ENCODE measurements around the gene GLIS1. TPM values are rescaled to one million over a fixed set of nuclear protein-coding genes. Genes with fewer than 3 reads are reported as not detected.

The GLIS1 gene
- total RNA-seq, 1 donor from 2014 or later = not detected

DNA sequence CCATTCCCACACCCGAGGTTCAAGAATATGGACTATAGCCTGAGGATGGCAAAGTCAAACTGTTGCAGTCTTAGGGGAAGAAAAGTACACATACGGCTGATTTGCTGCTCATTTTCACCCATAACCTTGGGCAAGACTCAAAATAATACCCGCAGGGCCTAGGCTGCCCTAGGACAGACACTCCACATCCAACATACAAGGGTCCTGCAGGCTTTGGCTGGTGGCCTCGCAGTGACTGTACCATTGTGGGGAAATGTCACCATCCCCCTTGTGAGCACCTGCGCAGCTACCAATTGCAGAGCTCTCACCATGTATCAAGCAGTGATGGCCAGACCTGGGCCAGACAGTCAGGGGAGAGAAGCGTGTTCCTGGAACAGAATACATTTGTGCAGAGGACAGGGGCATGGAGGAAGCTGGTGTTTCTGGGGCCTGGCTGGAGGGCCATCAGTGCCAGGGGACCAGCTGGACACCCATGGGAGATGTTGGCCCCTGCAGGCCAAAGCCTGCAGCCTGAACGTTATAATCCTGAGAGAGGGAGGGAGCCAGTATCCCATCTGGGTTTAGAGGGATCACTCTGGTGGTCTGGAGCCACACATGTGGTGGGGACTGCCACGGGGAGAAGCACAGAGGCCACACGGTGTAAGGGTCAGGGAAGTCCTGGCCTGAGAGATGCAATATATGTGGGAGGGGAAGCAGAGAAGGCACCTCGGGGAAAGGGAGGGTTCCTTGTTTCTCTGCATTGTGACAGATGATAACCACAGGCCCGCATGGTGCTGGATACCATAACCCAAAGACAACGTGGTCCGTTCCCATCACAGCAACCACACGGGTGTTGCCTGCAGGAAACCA lies 101.2 kb downstream of the GLIS1 start:
- no peaks in the 10 kb centered on the region for H3K4me1 Mint-ChIP-seq
- ChIA-PET POLR2A (no interaction called here), CTCF (no interaction called here)
- H3K27ac Mint-ChIP-seq = no peak overlapping the region
- DNase-seq = no peak
- H3K36me3 Mint-ChIP-seq (ENCODE audit: low read depth) = no peaks in the 10 kb centered on the region
- no peak for ATAC-seq (ENCODE audit: low read depth)
- intact Hi-C loops (cut with micrococcal nuclease) = no loop called here
- no peaks in the 10 kb centered on the region for H3K9me3 Mint-ChIP-seq
- no peak overlapping the region for H3K4me3 Mint-ChIP-seq
- TF ChIP-seq CTCF (IDR thresholded peaks at IDR 0.05) = no peak
- no peaks in the 10 kb centered on the region for H3K27me3 Mint-ChIP-seq

- H3K9me3 Mint-ChIP-seq = no peaks in the 10 kb centered on the region
- intact Hi-C loops (cut with micrococcal nuclease) = no loop called here
- H3K36me3 Mint-ChIP-seq (ENCODE audit: low read depth) = no peaks in the 10 kb centered on the region
- H3K4me1 Mint-ChIP-seq = no peaks in the 10 kb centered on the region
- H3K4me3 Mint-ChIP-seq = no peak overlapping the region
- ATAC-seq (ENCODE audit: low read depth) (no peak), DNase-seq (no peak)
- ChIA-PET POLR2A (no interaction called here), CTCF (no interaction called here)
- no peaks in the 10 kb centered on the region for H3K27me3 Mint-ChIP-seq
- no peak overlapping the region for H3K27ac Mint-ChIP-seq
- TF ChIP-seq CTCF (IDR thresholded peaks at IDR 0.05) = no peak
Measured at GRCh38 chr1:53636621-53637171, 102.3 kb downstream of the GLIS1 start.

DNA sequence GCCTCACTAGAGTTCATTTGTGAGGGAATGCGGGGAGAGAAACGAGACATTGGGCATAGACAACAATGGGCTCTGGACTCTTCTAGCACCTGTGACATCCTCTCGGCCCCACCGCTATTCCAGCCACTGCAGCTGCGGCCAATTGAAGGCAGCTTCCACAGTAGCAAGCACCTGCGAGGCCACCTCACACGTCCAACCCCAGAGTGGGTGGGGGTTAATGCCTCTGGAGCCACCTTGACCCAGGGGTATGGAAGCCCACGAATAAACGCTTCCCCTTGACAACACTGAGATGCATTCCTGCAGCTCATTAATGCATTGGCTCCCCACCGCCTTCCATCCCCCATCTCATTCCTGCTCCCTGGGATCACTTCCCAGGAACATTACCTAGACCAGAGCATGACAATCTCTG lies 104.4 kb downstream of the GLIS1 start:
- no peaks in the 10 kb centered on the region for H3K9me3 Mint-ChIP-seq
- TF ChIP-seq CTCF (IDR thresholded peaks at IDR 0.05) = no peak
- no peaks in the 10 kb centered on the region for H3K4me1 Mint-ChIP-seq
- no peak for DNase-seq
- H3K27ac Mint-ChIP-seq = no peak overlapping the region
- ChIA-PET POLR2A (no interaction called here), CTCF (no interaction called here)
- H3K36me3 Mint-ChIP-seq (ENCODE audit: low read depth) = no peaks in the 10 kb centered on the region
- ATAC-seq (ENCODE audit: low read depth) = no peak
- intact Hi-C loops (cut with micrococcal nuclease) = no loop called here
- H3K27me3 Mint-ChIP-seq = no peaks in the 10 kb centered on the region
- H3K4me3 Mint-ChIP-seq = no peak overlapping the region

GRCh38 chr1:53633073-53633704 lies 105.8 kb downstream of the GLIS1 start:
- Mint-ChIP-seq H3K9me3 (no peaks in the 10 kb centered on the region), H3K27me3 (no peaks in the 10 kb centered on the region), H3K4me3 (no peak overlapping the region), H3K27ac (no peak overlapping the region), H3K36me3 (ENCODE audit: low read depth) (no peaks in the 10 kb centered on the region), H3K4me1 (no peaks in the 10 kb centered on the region)
- intact Hi-C loops (cut with micrococcal nuclease) = no loop called here
- no peak for TF ChIP-seq CTCF (IDR thresholded peaks at IDR 0.05)
- ATAC-seq (ENCODE audit: low read depth) (no peak), DNase-seq (no peak)
- ChIA-PET POLR2A (no interaction called here), CTCF (no interaction called here)

GRCh38 chr1:53631622-53632310 lies 107.2 kb downstream of the GLIS1 start:
- POLR2A ChIA-PET = no interaction called here
- Mint-ChIP-seq H3K4me3 (no peak overlapping the region), H3K9me3 (no peaks in the 10 kb centered on the region), H3K4me1 (no peaks in the 10 kb centered on the region), H3K27ac (no peak overlapping the region), H3K36me3 (ENCODE audit: low read depth) (no peaks in the 10 kb centered on the region), H3K27me3 (no peaks in the 10 kb centered on the region)
- no peak for TF ChIP-seq CTCF (IDR thresholded peaks at IDR 0.05)
- CTCF ChIA-PET = no interaction called here
- intact Hi-C loops (cut with micrococcal nuclease) = no loop called here
- DNase-seq = no peak
- ATAC-seq (ENCODE audit: low read depth) = no peak
